ENCODE results near the gene TXNRD1. TPM values are rescaled to one million over a fixed set of nuclear protein-coding genes. Genes with fewer than 3 reads are reported as not detected.

TXNRD1 gene
- total and polyA plus RNA-seq, 2 experiments from 2014 or later: 43.5 to 74.9 TPM

- no peaks in the 10 kb centered on the region for H3K4me1 ChIP-seq (ENCODE audit: low read depth)
- H3K27ac ChIP-seq: no peak overlapping the region
- no peak overlapping the region for H3K4me3 ChIP-seq
- H3K9me3 ChIP-seq (ENCODE audit: low read depth): no peaks in the 10 kb centered on the region
- DNase-seq (ENCODE audit: low read depth in 1 of 2, low spot score in 1 of 2): peak in 1 of 2 donors; percentile 37
- no peaks in the 10 kb centered on the region for H3K27me3 ChIP-seq
- no peaks in the 10 kb centered on the region for H3K36me3 ChIP-seq
- TF ChIP-seq, protein P1, sequence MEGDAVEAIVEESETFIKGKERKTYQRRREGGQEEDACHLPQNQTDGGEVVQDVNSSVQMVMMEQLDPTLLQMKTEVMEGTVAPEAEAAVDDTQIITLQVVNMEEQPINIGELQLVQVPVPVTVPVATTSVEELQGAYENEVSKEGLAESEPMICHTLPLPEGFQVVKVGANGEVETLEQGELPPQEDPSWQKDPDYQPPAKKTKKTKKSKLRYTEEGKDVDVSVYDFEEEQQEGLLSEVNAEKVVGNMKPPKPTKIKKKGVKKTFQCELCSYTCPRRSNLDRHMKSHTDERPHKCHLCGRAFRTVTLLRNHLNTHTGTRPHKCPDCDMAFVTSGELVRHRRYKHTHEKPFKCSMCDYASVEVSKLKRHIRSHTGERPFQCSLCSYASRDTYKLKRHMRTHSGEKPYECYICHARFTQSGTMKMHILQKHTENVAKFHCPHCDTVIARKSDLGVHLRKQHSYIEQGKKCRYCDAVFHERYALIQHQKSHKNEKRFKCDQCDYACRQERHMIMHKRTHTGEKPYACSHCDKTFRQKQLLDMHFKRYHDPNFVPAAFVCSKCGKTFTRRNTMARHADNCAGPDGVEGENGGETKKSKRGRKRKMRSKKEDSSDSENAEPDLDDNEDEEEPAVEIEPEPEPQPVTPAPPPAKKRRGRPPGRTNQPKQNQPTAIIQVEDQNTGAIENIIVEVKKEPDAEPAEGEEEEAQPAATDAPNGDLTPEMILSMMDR (IDR thresholded peaks at IDR 0.05; ENCODE audit: low read depth, low read length): no peak
These were observed 57.4 kb downstream of the TXNRD1 start for GRCh38 chr12:104272938-104273337.

DNA sequence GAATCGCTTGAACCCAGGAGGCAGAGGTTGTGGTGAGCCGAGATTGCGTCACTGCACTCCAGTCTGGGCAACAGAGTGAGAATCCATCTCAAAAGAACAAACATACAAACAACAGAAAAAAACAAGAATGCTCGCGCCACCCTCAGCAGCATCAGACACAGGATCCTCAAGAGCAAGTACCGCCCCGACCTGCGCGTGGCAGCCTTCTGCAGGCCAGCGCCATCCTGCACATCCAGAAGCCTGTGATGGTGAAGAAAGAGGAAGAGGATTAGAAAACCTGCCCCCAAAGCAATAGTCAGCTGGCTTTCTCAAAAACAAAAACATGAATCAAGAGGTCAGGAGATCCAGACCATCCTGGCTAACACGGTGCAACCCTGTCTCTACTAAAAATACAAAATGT is 57.9 kb downstream of the TXNRD1 start:
- Histone ChIP-seq H3K27me3 (no peaks in the 10 kb centered on the region), H3K4me1 (ENCODE audit: low read depth) (no peaks in the 10 kb centered on the region), H3K9me3 (ENCODE audit: low read depth) (no peaks in the 10 kb centered on the region), H3K36me3 (no peaks in the 10 kb centered on the region), H3K27ac (no peak overlapping the region), H3K4me3 (no peak overlapping the region)
- no peak for DNase-seq (ENCODE audit: low read depth in 1 of 2, low spot score in 1 of 2)
- TF ChIP-seq, protein P1 (IDR thresholded peaks at IDR 0.05; ENCODE audit: low read depth, low read length): no peak

DNA sequence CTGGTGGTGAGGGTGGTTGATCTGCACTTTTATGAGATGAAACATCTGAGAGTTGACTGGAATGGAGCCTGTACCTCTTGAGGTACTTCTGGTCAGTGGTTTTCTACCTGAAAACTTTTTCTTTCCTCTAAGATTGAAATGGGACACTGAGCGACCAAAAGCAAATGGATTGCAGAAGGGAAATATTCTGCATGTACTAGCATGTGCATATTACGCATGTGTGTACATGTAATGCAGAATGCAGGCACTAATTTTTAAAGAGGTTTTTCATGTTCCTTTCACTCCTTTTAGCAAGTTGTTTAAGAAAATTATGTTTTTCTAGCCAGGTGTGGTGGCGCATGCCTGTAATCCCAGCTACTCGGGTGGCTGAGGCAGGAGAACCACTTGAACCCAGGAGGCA is 59.2 kb downstream of the TXNRD1 start:
- Histone ChIP-seq H3K4me1 (ENCODE audit: low read depth) (no peaks in the 10 kb centered on the region), H3K9me3 (ENCODE audit: low read depth) (no peaks in the 10 kb centered on the region), H3K4me3 (no peak overlapping the region), H3K27me3 (no peaks in the 10 kb centered on the region), H3K36me3 (no peaks in the 10 kb centered on the region), H3K27ac (no peak overlapping the region)
- TF ChIP-seq, protein P1 (IDR thresholded peaks at IDR 0.05; ENCODE audit: low read depth, low read length): no peak
- DNase-seq (ENCODE audit: low read depth in 1 of 2, low spot score in 1 of 2): no peak

DNA sequence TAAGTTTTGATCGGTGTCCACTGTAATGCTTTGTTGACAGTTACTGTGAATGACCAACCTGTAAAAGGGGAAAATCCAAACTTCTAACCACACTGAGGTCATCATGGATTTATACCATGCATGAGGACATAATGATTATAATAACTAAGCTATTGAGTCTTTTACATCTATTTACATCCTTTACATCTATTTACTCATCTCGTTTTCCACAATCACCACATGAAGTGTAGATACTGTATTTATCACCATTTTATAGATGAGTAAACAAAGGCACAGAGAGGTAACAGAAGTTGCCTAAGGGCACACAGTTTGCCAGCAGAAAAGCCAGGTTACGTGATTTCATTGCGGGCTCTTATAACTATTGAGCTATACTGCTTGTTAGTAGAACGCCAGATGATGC is 60.1 kb downstream of the TXNRD1 start:
- no peak overlapping the region for H3K4me3 ChIP-seq
- TF ChIP-seq, protein P1 (IDR thresholded peaks at IDR 0.05; ENCODE audit: low read depth, low read length): no peak
- no peak for DNase-seq (ENCODE audit: low read depth in 1 of 2, low spot score in 1 of 2)
- H3K27ac ChIP-seq: no peak overlapping the region
- no peaks in the 10 kb centered on the region for H3K36me3 ChIP-seq
- no peaks in the 10 kb centered on the region for H3K27me3 ChIP-seq
- H3K4me1 ChIP-seq (ENCODE audit: low read depth): no peaks in the 10 kb centered on the region
- no peaks in the 10 kb centered on the region for H3K9me3 ChIP-seq (ENCODE audit: low read depth)

- H3K36me3 ChIP-seq: no peaks in the 10 kb centered on the region
- no peak overlapping the region for H3K27ac ChIP-seq
- H3K27me3 ChIP-seq: no peaks in the 10 kb centered on the region
- TF ChIP-seq, protein P1 (IDR thresholded peaks at IDR 0.05; ENCODE audit: low read depth, low read length): no peak
- H3K4me1 ChIP-seq (ENCODE audit: low read depth): no peaks in the 10 kb centered on the region
- H3K9me3 ChIP-seq (ENCODE audit: low read depth): no peaks in the 10 kb centered on the region
- no peak overlapping the region for H3K4me3 ChIP-seq
- DNase-seq (ENCODE audit: low read depth in 1 of 2, low spot score in 1 of 2): no peak
These were observed 60.9 kb downstream of the TXNRD1 start for GRCh38 chr12:104276273-104277131.

All from cardiac muscle cell (in vitro differentiated cells and primary cell).